Cardiac muscle cell (in vitro differentiated cells and primary cell): Measurements from ENCODE around the gene SALL2. TPM values are rescaled to one million over a fixed set of nuclear protein-coding genes. Genes with fewer than 3 reads are reported as not detected.
A peak's percentile ranks its signal among the peaks of the same experiment; 100 is the strongest.

ENCODE experiments used
- DNase-seq, 2 donors: peaks; one replicate each; pipeline versions ENCODE4 v3.0.0 to v3.0.0-alpha.2; 2010 to 2017; ENCODE audit warnings: low read depth in 1 of 2, low spot score in 1 of 2
- H3K27ac ChIP-seq: fragments of 200-600 bp; sonication (generic); 2 replicates; pipeline ENCODE4 v1.5.1; 2016
- H3K27me3 ChIP-seq: fragments of 200-600 bp; sonication (generic); 2 replicates; pipeline ENCODE4 v1.6.0; 2016; ENCODE audit warnings: control low read depth
- H3K36me3 ChIP-seq: fragments of 200-600 bp; sonication (generic); 2 replicates; pipeline ENCODE4 v1.5.1; 2016; ENCODE audit warnings: control low read depth
- H3K4me1 ChIP-seq: fragments of 200-600 bp; sonication (generic); 2 replicates; pipeline ENCODE4 v1.8.1; 2017; ENCODE audit warnings: low read depth, mild to moderate bottlenecking, mixed run types
- H3K4me3 ChIP-seq: fragments of 200-600 bp; sonication (generic); 2 replicates; pipeline ENCODE4 v1.5.1; 2016; ENCODE audit warnings: mild to moderate bottlenecking
- H3K9me3 ChIP-seq: fragments of 200-600 bp; sonication (generic); 2 replicates; pipeline ENCODE4 v1.5.1; 2017; ENCODE audit warnings: low read depth, mild to moderate bottlenecking, control low read depth
- polyA plus RNA-seq: library from polyadenylated mRNA; unstranded; fragments of >200 nt; fragmentation: Nextera tagmentation; extraction: Ambion mirVana; gene quantifications from 2 replicates; pipeline ENCODE4 v1.2.1, GENCODE V29; 2016
- total RNA-seq: library from RNA; depleted of rRNA; stranded (reverse); fragments of >200 nt; gene quantifications from 2 replicates; pipeline ENCODE4 v1.2.3, GENCODE V29; 2016
- TF ChIP-seq, protein P1 (sequence below): IDR thresholded peaks from 2 replicates; pipeline ENCODE4 v1.5.1; 2012; ENCODE audit warnings: low read depth, mild to moderate bottlenecking, low read length

Gene SALL2
- total RNA-seq (56.8 and 74.6 TPM in 2 replicates), polyA plus RNA-seq (32.5 and 39.8 TPM in 2 replicates)

DNA sequence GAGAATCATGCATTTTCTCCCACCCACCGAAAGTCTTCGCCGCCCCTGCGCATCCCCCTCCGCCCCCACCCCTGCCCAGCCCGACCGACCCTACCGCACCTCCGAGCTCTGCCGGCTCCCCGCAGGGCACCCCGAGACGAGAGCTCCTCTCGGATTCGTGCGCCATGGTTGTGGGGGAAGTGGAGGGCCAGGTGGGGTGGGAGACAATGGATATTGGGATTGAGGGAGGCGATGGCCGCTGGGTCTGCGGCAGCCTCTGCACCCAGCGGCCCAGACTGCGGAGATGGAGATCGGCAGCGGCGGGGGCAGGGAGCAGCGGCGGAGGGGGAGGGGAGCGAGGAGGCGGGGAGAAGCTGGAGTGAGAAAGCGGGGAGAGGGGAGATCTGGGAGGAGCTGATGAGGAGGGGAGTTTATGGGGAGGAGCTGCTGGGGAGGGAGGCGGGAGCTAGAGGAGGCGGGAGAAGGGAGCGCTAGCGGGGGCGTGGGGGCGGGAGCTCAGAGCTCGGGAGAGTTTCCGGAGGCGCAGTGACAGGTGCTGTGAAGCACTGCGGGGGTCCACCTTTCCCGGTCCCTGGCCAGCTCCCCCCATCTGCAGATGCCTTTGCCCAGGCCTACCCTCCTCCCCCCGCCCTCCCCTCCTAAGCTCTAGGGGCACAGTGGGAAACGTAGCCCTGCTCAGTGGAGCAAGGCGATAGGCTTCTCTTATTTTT, at the start of gene SALL2:
Gene SALL2, minus strand, starts transcription at position 385 of the 710 bp plus-strand sequence. Its CDS starts 219 bp downstream, at position 166.
- Histone ChIP-seq H3K36me3 (no peaks in the 10 kb centered on the region), H3K4me1 (peaks cover 4% of the 10 kb centered on the region), H3K9me3 (no peaks in the 10 kb centered on the region), H3K27ac (peak within 1 kb of the TSS; percentile 79), H3K4me3 (peak within 1 kb of the TSS; percentile 87), H3K27me3 (no peaks in the 10 kb centered on the region)
- peak; percentile 81 to 91 for DNase-seq
- TF ChIP-seq, protein P1, sequence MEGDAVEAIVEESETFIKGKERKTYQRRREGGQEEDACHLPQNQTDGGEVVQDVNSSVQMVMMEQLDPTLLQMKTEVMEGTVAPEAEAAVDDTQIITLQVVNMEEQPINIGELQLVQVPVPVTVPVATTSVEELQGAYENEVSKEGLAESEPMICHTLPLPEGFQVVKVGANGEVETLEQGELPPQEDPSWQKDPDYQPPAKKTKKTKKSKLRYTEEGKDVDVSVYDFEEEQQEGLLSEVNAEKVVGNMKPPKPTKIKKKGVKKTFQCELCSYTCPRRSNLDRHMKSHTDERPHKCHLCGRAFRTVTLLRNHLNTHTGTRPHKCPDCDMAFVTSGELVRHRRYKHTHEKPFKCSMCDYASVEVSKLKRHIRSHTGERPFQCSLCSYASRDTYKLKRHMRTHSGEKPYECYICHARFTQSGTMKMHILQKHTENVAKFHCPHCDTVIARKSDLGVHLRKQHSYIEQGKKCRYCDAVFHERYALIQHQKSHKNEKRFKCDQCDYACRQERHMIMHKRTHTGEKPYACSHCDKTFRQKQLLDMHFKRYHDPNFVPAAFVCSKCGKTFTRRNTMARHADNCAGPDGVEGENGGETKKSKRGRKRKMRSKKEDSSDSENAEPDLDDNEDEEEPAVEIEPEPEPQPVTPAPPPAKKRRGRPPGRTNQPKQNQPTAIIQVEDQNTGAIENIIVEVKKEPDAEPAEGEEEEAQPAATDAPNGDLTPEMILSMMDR, result no peak

DNA sequence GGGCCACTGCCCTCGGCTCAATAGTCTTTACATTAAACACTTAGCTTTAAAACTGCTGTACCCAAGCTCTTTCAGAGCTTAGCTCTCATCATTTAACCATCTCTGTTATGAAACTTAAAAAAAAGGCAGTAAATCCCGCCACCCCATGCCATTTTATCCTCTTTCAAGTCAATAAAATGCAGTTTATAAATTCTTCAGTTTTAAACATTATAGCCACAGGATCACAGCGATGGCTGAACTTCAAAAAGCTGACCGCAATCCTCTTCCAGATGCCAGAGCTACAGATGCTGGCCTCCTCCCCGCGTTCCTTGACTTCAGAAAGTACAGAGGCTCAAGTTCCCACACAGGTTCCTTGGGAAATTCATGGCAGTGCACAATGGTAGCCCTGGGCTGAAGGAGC, 49.5 kb upstream of the SALL2 start:
- no peaks in the 10 kb centered on the region for H3K36me3 ChIP-seq
- no peak overlapping the region for H3K27ac ChIP-seq
- peaks cover 3% of the 10 kb centered on the region for H3K27me3 ChIP-seq
- H3K4me3 ChIP-seq, result no peak overlapping the region
- H3K4me1 ChIP-seq, result no peaks in the 10 kb centered on the region
- H3K9me3 ChIP-seq, result no peaks in the 10 kb centered on the region
- TF ChIP-seq, protein P1, result no peak
- no peak for DNase-seq

DNA sequence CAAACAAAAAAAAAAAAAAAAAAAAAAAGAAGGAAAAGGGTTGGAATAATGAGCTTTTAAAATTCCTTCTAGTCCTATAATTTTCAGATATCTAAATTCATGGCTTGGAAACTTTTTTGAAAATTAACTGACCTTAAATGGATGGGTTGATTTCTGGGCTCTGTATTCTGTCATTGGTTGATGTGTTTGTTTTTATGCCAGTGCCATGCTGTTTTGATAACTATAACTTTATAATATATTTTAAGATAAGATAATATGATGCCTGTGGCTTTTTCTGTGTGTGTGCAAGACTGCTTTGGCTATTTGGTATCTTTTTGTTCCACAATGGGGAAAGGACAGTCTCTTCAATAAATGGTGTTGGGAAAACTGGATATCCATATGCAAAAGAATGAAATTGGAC, 46.5 kb upstream of the SALL2 start:
- H3K27me3 ChIP-seq, result peaks cover 3% of the 10 kb centered on the region
- no peaks in the 10 kb centered on the region for H3K4me1 ChIP-seq
- H3K36me3 ChIP-seq, result no peaks in the 10 kb centered on the region
- TF ChIP-seq, protein P1, result no peak
- no peak overlapping the region for H3K27ac ChIP-seq
- H3K9me3 ChIP-seq, result no peaks in the 10 kb centered on the region
- H3K4me3 ChIP-seq, result no peak overlapping the region
- no peak for DNase-seq

- Histone ChIP-seq H3K4me3 (no peak overlapping the region), H3K27ac (no peak overlapping the region), H3K4me1 (no peaks in the 10 kb centered on the region), H3K27me3 (no peaks in the 10 kb centered on the region), H3K9me3 (no peaks in the 10 kb centered on the region), H3K36me3 (no peaks in the 10 kb centered on the region)
- no peak for DNase-seq
- TF ChIP-seq, protein P1, result no peak
Observed at GRCh38 chr14:21558703-21559170, 32.6 kb upstream of the SALL2 start.

DNA sequence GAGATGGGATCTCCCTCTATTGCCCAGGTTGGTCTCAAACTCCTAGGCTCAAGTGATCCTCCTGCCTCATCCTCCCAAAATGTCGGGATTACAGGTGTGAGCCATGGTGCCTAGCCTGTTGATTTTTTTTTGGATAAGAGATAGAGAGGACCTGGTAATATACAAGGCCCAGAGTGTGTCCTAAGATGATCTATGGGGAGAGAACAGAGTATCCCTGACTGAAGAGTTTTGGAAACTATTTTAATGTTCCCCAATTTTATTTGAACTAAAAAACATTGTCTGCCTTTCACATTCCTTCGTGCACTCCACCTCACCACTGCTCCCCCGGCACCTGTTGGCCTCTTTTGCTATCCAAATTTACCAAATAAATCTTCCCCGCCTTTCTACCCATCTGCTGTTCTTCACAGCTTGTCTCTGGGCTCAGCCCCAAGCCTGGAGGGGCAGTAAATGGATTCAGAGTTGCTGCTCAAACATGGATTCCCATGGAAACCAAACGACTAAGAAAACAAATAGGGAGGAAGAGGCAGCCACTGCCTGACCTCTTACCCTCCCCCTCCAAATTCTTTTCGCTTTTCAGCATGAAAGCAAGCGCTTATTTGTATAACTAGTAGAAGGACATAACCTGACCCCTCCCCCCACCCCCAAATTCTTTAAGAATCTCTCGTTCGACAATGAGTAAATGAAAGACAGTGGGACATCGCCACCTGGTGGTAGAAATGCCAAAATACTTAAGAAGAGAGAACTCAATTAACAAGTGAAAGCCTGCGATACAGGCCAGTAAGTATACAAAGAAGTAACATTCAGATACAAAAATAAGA, 31.1 kb upstream of the SALL2 start:
- Histone ChIP-seq H3K4me3 (peak overlapping the region; percentile 24), H3K4me1 (no peaks in the 10 kb centered on the region), H3K36me3 (no peaks in the 10 kb centered on the region), H3K27me3 (no peaks in the 10 kb centered on the region), H3K27ac (peak overlapping the region; percentile 80), H3K9me3 (no peaks in the 10 kb centered on the region)
- TF ChIP-seq, protein P1, result peak; percentile 59
- peak; percentile 93 to 94 for DNase-seq
